ENCODE data around the gene TAF1D.

TAF1D gene

DNA sequence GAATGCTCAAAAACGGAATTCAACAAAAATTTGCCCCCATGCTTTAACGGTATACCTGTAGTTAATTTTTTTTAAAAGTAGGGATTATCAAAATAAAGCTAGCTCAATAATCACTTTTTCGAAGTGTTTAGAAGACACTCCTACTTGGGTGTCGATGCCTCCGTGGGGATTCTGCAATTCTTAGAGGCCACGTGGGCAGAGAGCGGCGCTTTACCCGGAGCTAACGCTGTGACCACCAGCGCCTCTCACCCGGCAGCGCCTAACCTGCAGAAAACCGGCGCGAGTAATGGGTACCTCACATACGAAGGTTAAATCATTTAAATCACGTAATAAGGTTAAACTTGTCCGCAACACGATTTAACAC, 583 bp downstream of the TAF1D start:
- Histone ChIP-seq H3K23ac (ENCODE audit: low read length) (no peak overlapping the region), H3K14ac (ENCODE audit: low read length) (peak overlapping the region; percentile 91), H3K4ac (ENCODE audit: low read depth, low read length) (peak overlapping the region; percentile 93), H3K9me3 (ENCODE audit: insufficient read depth, low read depth, low read length) (no peaks in the 10 kb centered on the region), H2BK12ac (ENCODE audit: low read length) (no peak overlapping the region), H4K8ac (ENCODE audit: low read depth, low read length) (peak overlapping the region; percentile 91), H2AK5ac (ENCODE audit: low read length) (peak overlapping the region; percentile 64), H3K27ac (ENCODE audit: low read depth, low read length) (peak overlapping the region; percentile 91), H2BK5ac (ENCODE audit: low read depth, low read length, poor library complexity) (peak overlapping the region; percentile 90), H3K18ac (ENCODE audit: low read length) (peak overlapping the region; percentile 48), H3K27me3 (ENCODE audit: insufficient read depth, low read length) (no peaks in the 10 kb centered on the region), H3K79me1 (ENCODE audit: low read length) (peaks cover 13% of the 10 kb centered on the region), H2AFZ (ENCODE audit: insufficient read depth, low read length, poor library complexity) (no peak overlapping the region), H3K79me2 (ENCODE audit: control insufficient read depth, insufficient read depth, low read length, poor library complexity) (peaks cover 14% of the 10 kb centered on the region), H3K36me3 (ENCODE audit: control insufficient read depth in 1 of 2, insufficient read depth in 2 of 2, low read length in 2 of 2) (peaks cover 4 to 12% of the 10 kb centered on the region in 2 experiments), H4K12ac (ENCODE audit: low read depth, low read length) (peak overlapping the region; percentile 48), H4K91ac (ENCODE audit: low read depth, low read length) (peak overlapping the region; percentile 76), H3K9ac (ENCODE audit: low read length) (peak overlapping the region; percentile 97), H3K4me3 (ENCODE audit: low read depth, low read length) (peak overlapping the region; percentile 97), H3K4me1 (ENCODE audit: control insufficient read depth in 1 of 2, insufficient read depth in 2 of 2, low read length in 2 of 2) (peaks cover 0 to 3% of the 10 kb centered on the region in 2 experiments), H3K4me2 (ENCODE audit: low read length) (peak overlapping the region; percentile 61), H2BK120ac (ENCODE audit: insufficient read depth, low read length, poor library complexity) (no peak overlapping the region)
- no CpG with 5 or more reads among the region's 20 CpGs for WGBS (ENCODE audit: extremely low coverage, insufficient coverage, insufficient read length)
- DNase-seq, result peak; percentile 59 to 76

DNA sequence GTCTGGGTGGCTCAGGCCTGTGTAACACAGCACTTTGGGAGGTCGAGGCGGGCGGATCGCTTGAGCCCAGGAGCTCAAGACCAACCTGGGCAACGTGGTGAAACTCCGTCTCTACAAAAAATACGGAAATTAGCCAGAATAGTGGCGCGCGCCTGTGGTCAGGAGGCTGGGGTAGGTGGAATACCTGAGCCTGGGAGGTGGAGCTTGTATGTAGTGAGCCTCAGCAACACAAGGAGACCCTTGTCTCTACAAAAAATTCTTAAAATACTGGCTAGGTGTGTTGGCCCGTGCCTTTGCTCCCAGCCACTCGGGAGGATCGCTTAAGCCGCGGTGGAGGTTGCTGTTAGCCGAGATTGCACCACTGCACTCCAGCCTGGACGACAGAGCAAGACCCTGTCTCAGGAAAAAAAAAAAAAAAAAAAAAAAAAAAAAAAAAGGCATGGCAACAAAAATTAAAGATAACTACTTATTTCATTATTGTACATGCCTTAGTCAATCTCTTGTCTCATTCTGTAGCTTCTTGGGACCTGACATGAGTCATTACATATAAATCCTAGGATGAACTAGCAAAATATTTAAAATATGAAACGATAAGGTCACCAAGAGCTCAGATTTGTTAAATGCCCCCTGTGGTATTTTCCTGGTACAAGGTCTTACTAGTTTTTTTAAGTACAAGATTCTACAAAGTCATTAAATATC, 1.1 kb downstream of the TAF1D start:
- Histone ChIP-seq H3K23ac (ENCODE audit: low read length) (no peak overlapping the region), H3K27me3 (ENCODE audit: insufficient read depth, low read length) (no peaks in the 10 kb centered on the region), H4K8ac (ENCODE audit: low read depth, low read length) (peak overlapping the region; percentile 38), H2BK120ac (ENCODE audit: insufficient read depth, low read length, poor library complexity) (no peak overlapping the region), H3K36me3 (ENCODE audit: control insufficient read depth in 1 of 2, insufficient read depth in 2 of 2, low read length in 2 of 2) (peaks cover 8 to 16% of the 10 kb centered on the region in 2 experiments), H3K9me3 (ENCODE audit: insufficient read depth, low read depth, low read length) (no peaks in the 10 kb centered on the region), H3K79me1 (ENCODE audit: low read length) (peaks cover 13% of the 10 kb centered on the region), H2AK5ac (ENCODE audit: low read length) (peak overlapping the region; percentile 54), H4K12ac (ENCODE audit: low read depth, low read length) (no peak overlapping the region), H3K27ac (ENCODE audit: low read depth, low read length) (peak overlapping the region; percentile 42), H3K9ac (ENCODE audit: low read length) (peak overlapping the region; percentile 45), H2BK5ac (ENCODE audit: low read depth, low read length, poor library complexity) (peak overlapping the region; percentile 40), H3K4me2 (ENCODE audit: low read length) (peak overlapping the region; percentile 64), H3K4ac (ENCODE audit: low read depth, low read length) (peak overlapping the region; percentile 43), H2AFZ (ENCODE audit: insufficient read depth, low read length, poor library complexity) (no peak overlapping the region), H3K18ac (ENCODE audit: low read length) (no peak overlapping the region), H2BK12ac (ENCODE audit: low read length) (no peak overlapping the region), H3K4me1 (ENCODE audit: control insufficient read depth in 1 of 2, insufficient read depth in 2 of 2, low read length in 2 of 2) (peaks cover 0 to 3% of the 10 kb centered on the region in 2 experiments), H3K14ac (ENCODE audit: low read length) (no peak overlapping the region), H4K91ac (ENCODE audit: low read depth, low read length) (no peak overlapping the region), H3K79me2 (ENCODE audit: control insufficient read depth, insufficient read depth, low read length, poor library complexity) (peaks cover 14% of the 10 kb centered on the region), H3K4me3 (ENCODE audit: low read depth, low read length) (peak overlapping the region; percentile 66)
- peak; percentile 82 to 87 for DNase-seq
- whole genome bisulfite sequencing (ENCODE audit: extremely low coverage, insufficient coverage, insufficient read length), result no CpG with 5 or more reads among the region's 18 CpGs

DNA sequence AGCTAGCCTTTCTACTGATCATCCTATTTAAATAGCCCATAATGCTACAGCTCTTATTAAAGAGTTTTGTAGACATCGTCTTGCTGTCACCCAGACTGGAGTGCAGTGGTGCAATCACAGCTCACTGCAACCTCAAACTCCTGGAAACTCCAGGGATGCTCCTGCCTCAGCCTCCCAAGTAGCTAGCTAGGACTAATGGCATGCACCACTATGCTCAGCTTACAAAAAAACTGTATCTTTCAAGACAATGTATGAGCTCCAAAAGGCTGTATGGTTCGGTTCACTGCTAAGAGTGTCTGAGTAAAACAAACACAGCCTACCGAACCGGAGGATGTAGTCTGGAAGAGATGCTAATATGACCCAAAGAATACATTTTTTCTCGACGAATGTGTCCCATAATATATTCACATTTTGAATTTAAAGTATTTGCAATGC, 2.6 kb downstream of the TAF1D start:
- no peak overlapping the region for H3K14ac ChIP-seq (ENCODE audit: low read length)
- H3K79me1 ChIP-seq (ENCODE audit: low read length), result peaks cover 13% of the 10 kb centered on the region
- no peak overlapping the region for H3K4me3 ChIP-seq (ENCODE audit: low read depth, low read length)
- H3K23ac ChIP-seq (ENCODE audit: low read length), result no peak overlapping the region
- no peak overlapping the region for H2AFZ ChIP-seq (ENCODE audit: insufficient read depth, low read length, poor library complexity)
- no peak overlapping the region for H2AK5ac ChIP-seq (ENCODE audit: low read length)
- H3K36me3 ChIP-seq (ENCODE audit: control insufficient read depth in 1 of 2, insufficient read depth in 2 of 2, low read length in 2 of 2), result peaks cover 13 to 19% of the 10 kb centered on the region in 2 experiments
- H4K91ac ChIP-seq (ENCODE audit: low read depth, low read length), result no peak overlapping the region
- no peak overlapping the region for H2BK12ac ChIP-seq (ENCODE audit: low read length)
- H3K4ac ChIP-seq (ENCODE audit: low read depth, low read length), result peak overlapping the region; percentile 92
- H3K27ac ChIP-seq (ENCODE audit: low read depth, low read length), result no peak overlapping the region
- no peak for DNase-seq
- H3K4me1 ChIP-seq (ENCODE audit: control insufficient read depth in 1 of 2, insufficient read depth in 2 of 2, low read length in 2 of 2), result peaks cover 0 to 3% of the 10 kb centered on the region in 2 experiments
- no peaks in the 10 kb centered on the region for H3K27me3 ChIP-seq (ENCODE audit: insufficient read depth, low read length)
- peaks cover 14% of the 10 kb centered on the region for H3K79me2 ChIP-seq (ENCODE audit: control insufficient read depth, insufficient read depth, low read length, poor library complexity)
- no peak overlapping the region for H2BK120ac ChIP-seq (ENCODE audit: insufficient read depth, low read length, poor library complexity)
- peak overlapping the region; percentile 30 for H3K4me2 ChIP-seq (ENCODE audit: low read length)
- no peak overlapping the region for H4K12ac ChIP-seq (ENCODE audit: low read depth, low read length)
- no peak overlapping the region for H2BK5ac ChIP-seq (ENCODE audit: low read depth, low read length, poor library complexity)
- no peak overlapping the region for H4K8ac ChIP-seq (ENCODE audit: low read depth, low read length)
- no peak overlapping the region for H3K18ac ChIP-seq (ENCODE audit: low read length)
- H3K9ac ChIP-seq (ENCODE audit: low read length), result no peak overlapping the region
- no CpG with 5 or more reads among the region's 6 CpGs for WGBS (ENCODE audit: extremely low coverage, insufficient coverage, insufficient read length)
- H3K9me3 ChIP-seq (ENCODE audit: insufficient read depth, low read depth, low read length), result no peaks in the 10 kb centered on the region

DNA sequence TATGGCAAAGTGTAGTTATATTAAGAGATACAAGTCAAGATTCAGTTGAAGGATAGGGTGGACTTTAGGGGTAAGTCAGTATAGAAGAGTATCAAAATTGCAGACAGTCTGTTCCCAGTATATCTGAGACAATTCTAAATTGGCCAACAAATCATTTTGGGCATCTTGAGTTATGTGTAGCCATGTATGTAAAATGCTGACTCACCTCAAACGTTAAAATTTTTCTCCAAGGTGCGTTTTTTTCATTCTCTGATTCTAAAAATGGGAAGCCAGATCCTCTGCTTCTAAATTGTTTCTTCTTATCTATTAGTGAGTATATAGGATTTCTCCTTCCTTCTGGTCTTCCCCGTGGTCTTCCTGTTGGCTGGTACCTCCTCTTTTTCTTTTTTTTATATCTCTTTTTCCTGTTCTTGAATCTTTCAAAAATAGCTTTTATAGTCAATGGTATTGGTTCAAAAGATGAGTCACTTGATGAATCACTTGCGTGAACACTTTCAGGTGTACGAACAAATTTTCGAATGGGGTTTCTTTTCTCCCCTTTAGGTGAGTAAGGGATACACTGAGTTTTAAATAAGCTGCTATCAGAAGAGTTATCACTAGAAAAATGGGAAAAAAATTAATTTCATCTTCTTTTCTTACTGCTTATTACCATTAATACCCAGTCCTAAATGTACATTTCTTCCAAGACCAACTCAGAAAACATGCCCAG, 3.2 kb downstream of the TAF1D start:
- Histone ChIP-seq H3K9me3 (ENCODE audit: insufficient read depth, low read depth, low read length) (no peaks in the 10 kb centered on the region), H2BK5ac (ENCODE audit: low read depth, low read length, poor library complexity) (no peak overlapping the region), H2BK120ac (ENCODE audit: insufficient read depth, low read length, poor library complexity) (no peak overlapping the region), H3K79me1 (ENCODE audit: low read length) (peaks cover 13% of the 10 kb centered on the region), H3K4ac (ENCODE audit: low read depth, low read length) (no peak overlapping the region), H2AFZ (ENCODE audit: insufficient read depth, low read length, poor library complexity) (no peak overlapping the region), H3K14ac (ENCODE audit: low read length) (no peak overlapping the region), H4K8ac (ENCODE audit: low read depth, low read length) (no peak overlapping the region), H2BK12ac (ENCODE audit: low read length) (no peak overlapping the region), H3K27ac (ENCODE audit: low read depth, low read length) (no peak overlapping the region), H3K36me3 (ENCODE audit: control insufficient read depth in 1 of 2, insufficient read depth in 2 of 2, low read length in 2 of 2) (peaks cover 16 to 18% of the 10 kb centered on the region in 2 experiments), H3K79me2 (ENCODE audit: control insufficient read depth, insufficient read depth, low read length, poor library complexity) (peaks cover 14% of the 10 kb centered on the region), H3K27me3 (ENCODE audit: insufficient read depth, low read length) (no peaks in the 10 kb centered on the region), H3K4me2 (ENCODE audit: low read length) (no peak overlapping the region), H3K9ac (ENCODE audit: low read length) (no peak overlapping the region), H3K4me1 (ENCODE audit: control insufficient read depth in 1 of 2, insufficient read depth in 2 of 2, low read length in 2 of 2) (peaks cover 0 to 3% of the 10 kb centered on the region in 2 experiments), H3K18ac (ENCODE audit: low read length) (no peak overlapping the region), H3K4me3 (ENCODE audit: low read depth, low read length) (no peak overlapping the region), H2AK5ac (ENCODE audit: low read length) (no peak overlapping the region), H4K91ac (ENCODE audit: low read depth, low read length) (no peak overlapping the region), H3K23ac (ENCODE audit: low read length) (no peak overlapping the region), H4K12ac (ENCODE audit: low read depth, low read length) (no peak overlapping the region)
- WGBS (ENCODE audit: extremely low coverage, insufficient coverage, insufficient read length), result no CpG with 5 or more reads among the region's 6 CpGs
- no peak for DNase-seq
